ENCODE data around the gene LONRF2.
"Not testable (repeated sequence)": the region's sequence is repeated elsewhere in the genome, so short reads cannot be mapped to it uniquely, and the experiment has no call there.

Gene LONRF2

GRCh38 chr2:100250645-100251044 lies 71.7 kb downstream of the LONRF2 start:
- Histone ChIP-seq H3K36me3 (no peaks in the 10 kb centered on the region), H3K27ac (no peak overlapping the region), H3K27me3 (no peaks in the 10 kb centered on the region), H3K4me3 (ENCODE audit: low read depth in 1 of 2, low read length in 1 of 2) (no peak overlapping the region), H3K9me3 (no peaks in the 10 kb centered on the region), H3K4me1 (ENCODE audit: control insufficient read depth in 1 of 2, insufficient read depth in 1 of 2, low read depth in 1 of 2, low read length in 1 of 2) (no peaks in the 10 kb centered on the region)
- no peak for TF ChIP-seq CTCF (IDR thresholded peaks at IDR 0.05)

GRCh38 chr2:100248971-100249370 lies 73.3 kb downstream of the LONRF2 start:
- no peaks in the 10 kb centered on the region for H3K9me3 ChIP-seq
- no peaks in the 10 kb centered on the region for H3K27me3 ChIP-seq
- TF ChIP-seq CTCF (IDR thresholded peaks at IDR 0.05), result no peak
- H3K36me3 ChIP-seq, result no peaks in the 10 kb centered on the region
- H3K4me1 ChIP-seq (ENCODE audit: control insufficient read depth in 1 of 2, insufficient read depth in 1 of 2, low read depth in 1 of 2, low read length in 1 of 2), result no peaks in the 10 kb centered on the region
- no peak overlapping the region for H3K27ac ChIP-seq
- H3K4me3 ChIP-seq (ENCODE audit: low read depth in 1 of 2, low read length in 1 of 2), result no peak overlapping the region

- not testable (repeated sequence) for H3K36me3 ChIP-seq; H3K4me1 ChIP-seq (ENCODE audit: control insufficient read depth in 1 of 2, insufficient read depth in 1 of 2, low read depth in 1 of 2, low read length in 1 of 2); H3K27me3 ChIP-seq; H3K9me3 ChIP-seq; H3K4me3 ChIP-seq (ENCODE audit: low read depth in 1 of 2, low read length in 1 of 2); H3K27ac ChIP-seq
Observed at GRCh38 chr2:100248556-100248955, 73.7 kb downstream of the LONRF2 start.

GRCh38 chr2:100248044-100248330 lies 74.3 kb downstream of the LONRF2 start:
- Histone ChIP-seq H3K36me3 (no peaks in the 10 kb centered on the region), H3K27me3 (no peaks in the 10 kb centered on the region), H3K9me3 (no peaks in the 10 kb centered on the region), H3K4me1 (ENCODE audit: control insufficient read depth in 1 of 2, insufficient read depth in 1 of 2, low read depth in 1 of 2, low read length in 1 of 2) (no peaks in the 10 kb centered on the region), H3K4me3 (ENCODE audit: low read depth in 1 of 2, low read length in 1 of 2) (no peak overlapping the region), H3K27ac (no peak overlapping the region)
- TF ChIP-seq CTCF (IDR thresholded peaks at IDR 0.05), result no peak

- no peak for TF ChIP-seq CTCF (IDR thresholded peaks at IDR 0.05)
- Histone ChIP-seq H3K9me3 (no peaks in the 10 kb centered on the region), H3K36me3 (no peaks in the 10 kb centered on the region), H3K4me1 (ENCODE audit: control insufficient read depth in 1 of 2, insufficient read depth in 1 of 2, low read depth in 1 of 2, low read length in 1 of 2) (no peaks in the 10 kb centered on the region), H3K27ac (no peak overlapping the region), H3K4me3 (ENCODE audit: low read depth in 1 of 2, low read length in 1 of 2) (no peak overlapping the region), H3K27me3 (no peaks in the 10 kb centered on the region)
Observed at GRCh38 chr2:100247256-100248043, 74.9 kb downstream of the LONRF2 start.

- Histone ChIP-seq H3K27me3 (no peaks in the 10 kb centered on the region), H3K27ac (no peak overlapping the region), H3K4me3 (ENCODE audit: low read depth in 1 of 2, low read length in 1 of 2) (no peak overlapping the region), H3K4me1 (ENCODE audit: control insufficient read depth in 1 of 2, insufficient read depth in 1 of 2, low read depth in 1 of 2, low read length in 1 of 2) (no peaks in the 10 kb centered on the region), H3K36me3 (no peaks in the 10 kb centered on the region), H3K9me3 (no peaks in the 10 kb centered on the region)
- no peak for TF ChIP-seq CTCF (IDR thresholded peaks at IDR 0.05)
Observed at GRCh38 chr2:100246163-100247145, 75.8 kb downstream of the LONRF2 start.

Measured in neutrophil (primary cell).